Measurements from ENCODE around the gene SFRP5. TPM values are rescaled to one million over a fixed set of nuclear protein-coding genes. Genes with fewer than 3 reads are reported as not detected.

Gene SFRP5
- total RNA-seq, 1 experiment from 2014 or later, result not detected

DNA sequence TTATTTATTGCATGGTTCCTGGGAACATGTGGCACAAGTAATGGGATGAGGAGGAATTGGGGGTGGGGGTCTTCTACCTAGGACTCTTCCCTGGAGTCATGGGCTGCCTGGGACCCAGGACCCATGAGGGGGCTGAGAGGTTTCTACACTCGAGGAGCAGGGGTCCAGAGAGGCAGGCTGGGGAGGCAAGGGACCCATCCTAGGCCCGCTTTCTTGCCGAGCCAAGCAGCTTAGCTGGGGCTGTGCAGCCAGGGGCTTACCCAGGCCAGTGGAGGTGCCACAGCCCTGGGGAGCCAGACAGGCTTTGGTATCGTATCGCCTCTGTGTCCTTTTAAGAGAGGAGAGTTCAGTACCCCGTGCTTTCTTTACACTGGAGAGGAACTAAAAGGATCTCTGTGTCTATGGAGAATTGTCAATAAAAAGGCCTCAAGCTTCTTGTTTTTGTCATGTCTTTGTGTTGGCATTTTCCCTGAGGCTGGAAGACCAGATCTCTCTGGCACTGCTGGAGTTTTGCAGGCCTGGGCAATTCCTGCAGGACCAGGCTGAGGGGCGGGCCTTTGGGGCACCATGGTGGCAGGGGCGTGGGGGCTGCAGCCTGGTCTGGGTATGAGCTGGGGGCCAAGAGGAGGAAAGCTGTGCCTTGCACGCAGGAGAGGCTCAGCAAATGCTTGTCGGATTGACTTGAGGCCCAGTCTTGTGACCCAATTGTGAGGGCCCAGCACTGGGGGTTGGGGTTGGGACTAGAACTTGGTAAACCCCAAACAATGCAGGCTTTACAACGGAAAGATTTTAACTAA is 11.1 kb downstream of the SFRP5 start:
- CTCF ChIA-PET, result interaction anchor here (2.1 to 2.3 kb wide), 2 partner anchors 108 to 280 kb away, joined by 7 to 11 read pairs; no protein-coding TSS in a partner anchor
- POLR2A ChIA-PET, result no interaction called here

DNA sequence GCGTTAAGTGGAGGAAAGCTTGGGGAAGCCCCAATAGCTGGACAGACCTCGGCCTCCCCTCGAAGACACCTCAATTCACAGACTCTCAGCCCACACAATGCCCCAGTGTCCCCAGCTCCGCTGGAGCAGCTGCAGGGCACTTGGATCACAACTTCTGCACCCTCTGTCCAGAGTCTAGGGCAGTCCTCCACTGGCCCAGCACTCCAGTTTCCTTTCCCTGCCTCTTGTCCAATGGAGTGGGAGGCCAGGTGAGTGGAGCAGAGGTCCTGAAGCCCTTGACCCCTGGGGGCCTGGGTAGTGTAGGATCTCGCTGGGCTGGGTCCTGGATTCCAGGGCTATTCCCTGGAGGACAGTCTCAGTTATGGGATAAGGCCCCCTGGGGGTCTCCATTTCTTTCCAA is 11.9 kb downstream of the SFRP5 start:
- H3K9me2 ChIP-seq (ENCODE audit: insufficient read depth), result no peaks in the 10 kb centered on the region
- H3K9ac ChIP-seq (ENCODE audit: low read length), result no peak overlapping the region
- ChIA-PET CTCF (interaction anchor here (2.1 to 2.3 kb wide), 2 partner anchors 109 to 281 kb away, joined by 7 to 11 read pairs; no protein-coding TSS in a partner anchor), POLR2A (no interaction called here), RAD21 (ENCODE audit: low non-redundant PET in 1 of 2, low total read pairs in 2 of 2, uncharacterized antibody in 2 of 2, unreplicated experiment in 2 of 2) (no interaction called here)
- BruUV-seq (replicated peaks), result no TSS peak
- DNase-seq (ENCODE audit: low read depth, low spot score) (no peak), ATAC-seq (no peak)
- no peak overlapping the region for H3K4me3 ChIP-seq (replicated peaks in 1 of 2; ENCODE audit: low read depth in 1 of 2, low read length in 2 of 2)
- no peak overlapping the region for H3K27ac ChIP-seq (ENCODE audit: low read depth, low read length)
- no peak overlapping the region for H2AFZ ChIP-seq (ENCODE audit: low read depth, low read length, poor library complexity, severe bottlenecking)
- intact Hi-C loops (cut with micrococcal nuclease), result loop anchor here (1.0 to 5.0 kb wide), 3 partner anchors 109 to 281 kb away; no protein-coding TSS in a partner anchor
- H3K4me1 ChIP-seq (ENCODE audit: control insufficient read depth in 1 of 2, insufficient read depth in 2 of 2, low read length in 2 of 2), result peaks cover 2 to 4% of the 10 kb centered on the region in 2 experiments; a peak in 3 of 4 replicates
- H3K36me3 ChIP-seq (ENCODE audit: control insufficient read depth in 1 of 2, insufficient read depth in 2 of 2, low read length in 2 of 2), result peaks cover 20 to 26% of the 10 kb centered on the region in 2 experiments; a peak in 3 of 4 replicates
- no peaks in the 10 kb centered on the region for H3K9me3 ChIP-seq (ENCODE audit: control insufficient read depth in 1 of 2, insufficient read depth in 1 of 2, low read depth in 1 of 2, low read length in 2 of 2)
- no peak for TF ChIP-seq ZFX (IDR thresholded peaks at IDR 0.05)
- TF ChIP-seq SP1 (IDR thresholded peaks at IDR 0.05; ENCODE audit: low read depth), result no peak
- TF ChIP-seq, protein P1, sequence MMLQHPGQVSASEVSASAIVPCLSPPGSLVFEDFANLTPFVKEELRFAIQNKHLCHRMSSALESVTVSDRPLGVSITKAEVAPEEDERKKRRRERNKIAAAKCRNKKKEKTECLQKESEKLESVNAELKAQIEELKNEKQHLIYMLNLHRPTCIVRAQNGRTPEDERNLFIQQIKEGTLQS (IDR thresholded peaks at IDR 0.05), result no peak
- TF ChIP-seq, protein P2, sequence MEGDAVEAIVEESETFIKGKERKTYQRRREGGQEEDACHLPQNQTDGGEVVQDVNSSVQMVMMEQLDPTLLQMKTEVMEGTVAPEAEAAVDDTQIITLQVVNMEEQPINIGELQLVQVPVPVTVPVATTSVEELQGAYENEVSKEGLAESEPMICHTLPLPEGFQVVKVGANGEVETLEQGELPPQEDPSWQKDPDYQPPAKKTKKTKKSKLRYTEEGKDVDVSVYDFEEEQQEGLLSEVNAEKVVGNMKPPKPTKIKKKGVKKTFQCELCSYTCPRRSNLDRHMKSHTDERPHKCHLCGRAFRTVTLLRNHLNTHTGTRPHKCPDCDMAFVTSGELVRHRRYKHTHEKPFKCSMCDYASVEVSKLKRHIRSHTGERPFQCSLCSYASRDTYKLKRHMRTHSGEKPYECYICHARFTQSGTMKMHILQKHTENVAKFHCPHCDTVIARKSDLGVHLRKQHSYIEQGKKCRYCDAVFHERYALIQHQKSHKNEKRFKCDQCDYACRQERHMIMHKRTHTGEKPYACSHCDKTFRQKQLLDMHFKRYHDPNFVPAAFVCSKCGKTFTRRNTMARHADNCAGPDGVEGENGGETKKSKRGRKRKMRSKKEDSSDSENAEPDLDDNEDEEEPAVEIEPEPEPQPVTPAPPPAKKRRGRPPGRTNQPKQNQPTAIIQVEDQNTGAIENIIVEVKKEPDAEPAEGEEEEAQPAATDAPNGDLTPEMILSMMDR (IDR thresholded peaks at IDR 0.05 in 2 of 3, conservative IDR thresholded peaks at IDR 0.05 in 1 of 3; ENCODE audit: borderline replicate concordance in 1 of 3, insufficient read depth in 1 of 3, low read depth in 2 of 3, low read length in 2 of 3), result no peak
- TF ChIP-seq SIN3A (IDR thresholded peaks at IDR 0.05; ENCODE audit: low read depth), result no peak
- no peak for TF ChIP-seq FOSL1 (IDR thresholded peaks at IDR 0.05; ENCODE audit: low read depth)
- TF ChIP-seq EZH2 (IDR thresholded peaks at IDR 0.05), result no peak
- no peak for TF ChIP-seq ZNF274 (IDR thresholded peaks at IDR 0.05; ENCODE audit: low read depth, low read length)
- no peak for TF ChIP-seq EGR1 (IDR thresholded peaks at IDR 0.05; ENCODE audit: low read depth)
- no peak for TF ChIP-seq YY1 (IDR thresholded peaks at IDR 0.05; ENCODE audit: extremely low read depth, insufficient replicate concordance, low read depth, low read length)
- no peak for TF ChIP-seq POLR2AphosphoS5 (IDR thresholded peaks at IDR 0.05; ENCODE audit: low read depth, low read length)
- H3K79me2 ChIP-seq (ENCODE audit: insufficient read depth, low read length), result no peaks in the 10 kb centered on the region
- H3K27me3 ChIP-seq (ENCODE audit: insufficient read depth, low read length), result no peaks in the 10 kb centered on the region
- H3K4me2 ChIP-seq (ENCODE audit: low read length), result no peak overlapping the region
- no peaks in the 10 kb centered on the region for H4K20me1 ChIP-seq (ENCODE audit: insufficient read depth)

More for the DNA sequence above, 11.1 kb downstream of the SFRP5 start:
- RAD21 ChIA-PET (ENCODE audit: low non-redundant PET in 1 of 2, low total read pairs in 2 of 2, uncharacterized antibody in 2 of 2, unreplicated experiment in 2 of 2), result no interaction called here
- Histone ChIP-seq H3K9me3 (ENCODE audit: control insufficient read depth in 1 of 2, insufficient read depth in 1 of 2, low read depth in 1 of 2, low read length in 2 of 2) (no peaks in the 10 kb centered on the region), H2AFZ (ENCODE audit: low read depth, low read length, poor library complexity, severe bottlenecking) (no peak overlapping the region), H3K4me3 (replicated peaks in 1 of 2; ENCODE audit: low read depth in 1 of 2, low read length in 2 of 2) (no peak overlapping the region), H3K4me1 (ENCODE audit: control insufficient read depth in 1 of 2, insufficient read depth in 2 of 2, low read length in 2 of 2) (peaks cover 2 to 4% of the 10 kb centered on the region in 2 experiments; a peak in 3 of 4 replicates), H3K27me3 (ENCODE audit: insufficient read depth, low read length) (no peaks in the 10 kb centered on the region), H3K36me3 (ENCODE audit: control insufficient read depth in 1 of 2, insufficient read depth in 2 of 2, low read length in 2 of 2) (peaks cover 13 to 23% of the 10 kb centered on the region in 2 experiments; a peak in 3 of 4 replicates), H3K79me2 (ENCODE audit: insufficient read depth, low read length) (no peaks in the 10 kb centered on the region), H4K20me1 (ENCODE audit: insufficient read depth) (no peaks in the 10 kb centered on the region), H3K9me2 (ENCODE audit: insufficient read depth) (no peaks in the 10 kb centered on the region), H3K27ac (ENCODE audit: low read depth, low read length) (no peak overlapping the region), H3K4me2 (ENCODE audit: low read length) (no peak overlapping the region), H3K9ac (ENCODE audit: low read length) (no peak overlapping the region)
- TF ChIP-seq TCF7L2 (IDR thresholded peaks at IDR 0.05; ENCODE audit: borderline replicate concordance, extremely low read depth, insufficient read depth, insufficient read length) (no peak), EZH2phosphoT487 (IDR thresholded peaks at IDR 0.05; ENCODE audit: borderline replicate concordance) (no peak), CBX3 (IDR thresholded peaks at IDR 0.05; ENCODE audit: low read depth) (no peak)
- TF ChIP-seq, protein P2 (IDR thresholded peaks at IDR 0.05 in 2 of 3, conservative IDR thresholded peaks at IDR 0.05 in 1 of 3; ENCODE audit: borderline replicate concordance in 1 of 3, insufficient read depth in 1 of 3, low read depth in 2 of 3, low read length in 2 of 3), result no peak
- ATAC-seq (no peak), DNase-seq (ENCODE audit: low read depth, low spot score) (no peak)
- no TSS peak for BruUV-seq (replicated peaks)
- intact Hi-C loops (cut with micrococcal nuclease), result no loop called here

Data from HCT116 (cell line).